Measurements from ENCODE around the gene UBL7. TPM values are rescaled to one million over a fixed set of nuclear protein-coding genes. Genes with fewer than 3 reads are reported as not detected.

UBL7 gene
- total RNA-seq, 2 donors from 2014 or later: 25.7 to 47.2 TPM

DNA sequence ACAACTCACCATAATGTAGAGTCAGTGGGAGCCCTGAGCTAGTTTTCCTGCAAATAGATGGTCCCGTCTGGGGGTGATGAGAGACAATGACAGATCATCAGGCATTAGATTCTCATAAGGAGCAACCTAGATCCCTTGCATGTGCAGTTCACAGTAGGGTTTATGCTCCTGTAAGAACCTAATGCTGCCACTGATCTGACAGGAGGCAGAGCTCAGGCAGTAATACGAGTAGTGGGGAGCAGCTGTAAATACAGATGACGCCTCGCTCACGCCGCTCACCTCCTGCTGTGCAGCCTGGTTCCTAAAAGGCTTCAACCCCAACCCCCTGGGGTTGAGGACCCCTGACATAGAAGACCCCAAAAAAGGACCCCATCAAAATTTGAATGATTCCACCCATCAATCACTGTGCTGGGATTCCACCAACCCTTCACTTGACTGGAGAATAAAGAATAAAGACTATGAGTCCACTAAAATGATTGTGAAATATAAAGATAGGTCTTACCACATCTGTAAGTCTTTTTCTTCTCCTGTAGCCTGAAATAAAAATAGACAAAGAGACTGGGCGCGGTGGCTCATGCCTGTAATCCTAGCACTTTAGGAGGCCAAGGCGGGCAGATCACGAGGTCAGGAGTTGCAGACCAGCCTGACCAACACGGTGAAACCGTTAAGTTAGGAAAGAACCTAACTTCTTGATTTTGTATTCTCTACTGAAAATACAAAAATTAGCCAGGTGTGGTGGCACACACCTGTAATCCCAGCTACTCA lies 9.9 kb upstream of the UBL7 start:
- no peak for DNase-seq
- Histone ChIP-seq H3K4me3 (no peak overlapping the region), H3K9me3 (no peaks in the 10 kb centered on the region), H3K27me3 (no peaks in the 10 kb centered on the region), H3K4me1 (no peaks in the 10 kb centered on the region), H3K36me3 (replicated peaks in 1 of 2; ENCODE audit: insufficient read depth in 1 of 2, low read depth in 2 of 2) (no peaks in the 10 kb centered on the region), H3K27ac (no peak overlapping the region)
- TF ChIP-seq, protein P1, sequence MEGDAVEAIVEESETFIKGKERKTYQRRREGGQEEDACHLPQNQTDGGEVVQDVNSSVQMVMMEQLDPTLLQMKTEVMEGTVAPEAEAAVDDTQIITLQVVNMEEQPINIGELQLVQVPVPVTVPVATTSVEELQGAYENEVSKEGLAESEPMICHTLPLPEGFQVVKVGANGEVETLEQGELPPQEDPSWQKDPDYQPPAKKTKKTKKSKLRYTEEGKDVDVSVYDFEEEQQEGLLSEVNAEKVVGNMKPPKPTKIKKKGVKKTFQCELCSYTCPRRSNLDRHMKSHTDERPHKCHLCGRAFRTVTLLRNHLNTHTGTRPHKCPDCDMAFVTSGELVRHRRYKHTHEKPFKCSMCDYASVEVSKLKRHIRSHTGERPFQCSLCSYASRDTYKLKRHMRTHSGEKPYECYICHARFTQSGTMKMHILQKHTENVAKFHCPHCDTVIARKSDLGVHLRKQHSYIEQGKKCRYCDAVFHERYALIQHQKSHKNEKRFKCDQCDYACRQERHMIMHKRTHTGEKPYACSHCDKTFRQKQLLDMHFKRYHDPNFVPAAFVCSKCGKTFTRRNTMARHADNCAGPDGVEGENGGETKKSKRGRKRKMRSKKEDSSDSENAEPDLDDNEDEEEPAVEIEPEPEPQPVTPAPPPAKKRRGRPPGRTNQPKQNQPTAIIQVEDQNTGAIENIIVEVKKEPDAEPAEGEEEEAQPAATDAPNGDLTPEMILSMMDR (IDR thresholded peaks at IDR 0.05): no peak
- TF ChIP-seq POLR2A (IDR thresholded peaks at IDR 0.05): no peak
- WGBS, 2 donors: 87 to 93% methylated on average over 12 of the region's 12 CpGs
- ATAC-seq: no peak
- intact Hi-C loops (cut with DNase I): no loop called here

DNA sequence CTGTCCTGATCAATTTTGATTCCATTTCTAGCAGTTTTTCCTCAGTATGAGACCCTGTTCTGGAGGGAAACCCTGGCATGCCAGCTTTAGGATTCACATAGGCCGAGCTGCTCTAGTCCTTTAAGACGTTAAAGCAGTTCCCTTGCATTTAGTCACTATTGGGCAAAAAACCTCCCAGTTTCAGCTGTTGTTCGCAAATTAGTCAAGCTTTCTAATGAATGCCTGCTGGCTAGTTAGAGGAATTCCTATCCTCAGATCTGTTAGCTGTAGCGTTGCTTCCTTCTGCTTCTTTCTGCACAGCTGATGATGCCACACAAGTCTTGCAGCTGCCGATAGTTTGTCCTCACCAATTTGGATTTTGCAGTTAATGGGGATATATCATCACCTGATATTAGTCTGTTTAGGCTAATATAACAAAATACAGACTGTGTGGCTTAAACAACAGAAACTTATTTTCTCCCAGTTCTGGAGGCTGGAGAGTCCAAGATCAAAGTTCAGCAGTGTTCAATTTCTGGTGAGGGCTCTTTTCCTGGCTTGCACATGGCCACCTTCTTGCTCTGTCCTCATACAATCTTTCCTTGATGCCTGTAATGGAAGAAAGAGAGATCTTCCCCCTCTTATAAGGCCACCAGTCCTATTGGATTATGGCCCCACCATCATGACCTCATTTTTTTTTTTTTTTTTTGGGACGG lies 7.5 kb upstream of the UBL7 start:
- Histone ChIP-seq H3K27me3 (no peaks in the 10 kb centered on the region), H3K27ac (no peak overlapping the region), H3K4me1 (no peaks in the 10 kb centered on the region), H3K9me3 (no peaks in the 10 kb centered on the region), H3K4me3 (no peak overlapping the region), H3K36me3 (replicated peaks in 1 of 2; ENCODE audit: insufficient read depth in 1 of 2, low read depth in 2 of 2) (no peaks in the 10 kb centered on the region)
- intact Hi-C loops (cut with DNase I): loop anchor here (10.0 kb wide), 1 partner anchor 66 kb away; no protein-coding TSS in a partner anchor
- 95 to 96% methylated on average over 6 of the region's 6 CpGs for WGBS, 2 donors
- ATAC-seq (no peak), DNase-seq (no peak)
- TF ChIP-seq, protein P1 (IDR thresholded peaks at IDR 0.05): no peak
- no peak for TF ChIP-seq POLR2A (IDR thresholded peaks at IDR 0.05)

DNA sequence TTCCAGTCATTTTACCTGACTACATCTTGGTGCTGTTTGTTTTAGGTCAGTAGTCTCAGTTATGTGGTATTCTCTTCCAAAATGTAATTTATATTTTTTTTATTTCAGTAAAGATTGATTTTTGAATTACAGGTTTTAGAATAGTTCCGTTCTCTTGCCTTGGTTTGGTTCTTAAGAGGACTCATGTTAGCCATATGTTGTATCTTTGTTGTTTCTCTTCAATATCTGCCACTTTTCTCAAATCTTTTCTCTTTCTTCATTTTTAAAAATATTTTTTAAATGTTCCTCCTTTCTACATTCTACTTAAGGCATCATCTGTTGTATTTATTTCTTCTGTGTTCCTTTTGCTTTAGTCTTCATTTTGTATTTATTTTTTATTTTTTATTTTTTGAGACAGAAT lies 5.6 kb upstream of the UBL7 start:
- Histone ChIP-seq H3K27me3 (no peaks in the 10 kb centered on the region), H3K36me3 (replicated peaks in 1 of 2; ENCODE audit: insufficient read depth in 1 of 2, low read depth in 2 of 2) (no peaks in the 10 kb centered on the region), H3K9me3 (no peaks in the 10 kb centered on the region), H3K4me1 (peaks cover 13% of the 10 kb centered on the region), H3K4me3 (no peak overlapping the region), H3K27ac (no peak overlapping the region)
- ATAC-seq: no peak
- DNase-seq: no peak
- intact Hi-C loops (cut with DNase I): loop anchor here (10.0 kb wide), 1 partner anchor 68 kb away; no protein-coding TSS in a partner anchor
- 96 to 97% methylated on average over 1 of the region's 1 CpG for WGBS, 2 donors
- no peak for TF ChIP-seq POLR2A (IDR thresholded peaks at IDR 0.05)
- TF ChIP-seq, protein P1 (IDR thresholded peaks at IDR 0.05): no peak

GRCh38 chr15:74464897-74465296 lies 3.9 kb upstream of the UBL7 start:
- TF ChIP-seq, protein P1 (IDR thresholded peaks at IDR 0.05): no peak
- no peak for TF ChIP-seq POLR2A (IDR thresholded peaks at IDR 0.05)
- intact Hi-C loops (cut with DNase I): loop anchor here (10.0 kb wide), 1 partner anchor 70 kb away; no protein-coding TSS in a partner anchor
- H3K36me3 ChIP-seq (replicated peaks in 1 of 2; ENCODE audit: insufficient read depth in 1 of 2, low read depth in 2 of 2): no peaks in the 10 kb centered on the region
- WGBS, 2 donors: 93 to 95% methylated on average over 2 of the region's 2 CpGs
- peaks cover 20% of the 10 kb centered on the region for H3K4me1 ChIP-seq
- ATAC-seq (no peak), DNase-seq (no peak)
- H3K9me3 ChIP-seq: no peaks in the 10 kb centered on the region
- H3K27me3 ChIP-seq: no peaks in the 10 kb centered on the region
- H3K27ac ChIP-seq: no peak overlapping the region
- no peak overlapping the region for H3K4me3 ChIP-seq
